ENCODE measurements around the gene RHBG. TPM values are rescaled to one million over a fixed set of nuclear protein-coding genes. Genes with fewer than 3 reads are reported as not detected.

RHBG gene
- total and polyA plus RNA-seq, 12 donors: 0.16 to 3.0 (median 0.99) TPM; not detected in 2

DNA sequence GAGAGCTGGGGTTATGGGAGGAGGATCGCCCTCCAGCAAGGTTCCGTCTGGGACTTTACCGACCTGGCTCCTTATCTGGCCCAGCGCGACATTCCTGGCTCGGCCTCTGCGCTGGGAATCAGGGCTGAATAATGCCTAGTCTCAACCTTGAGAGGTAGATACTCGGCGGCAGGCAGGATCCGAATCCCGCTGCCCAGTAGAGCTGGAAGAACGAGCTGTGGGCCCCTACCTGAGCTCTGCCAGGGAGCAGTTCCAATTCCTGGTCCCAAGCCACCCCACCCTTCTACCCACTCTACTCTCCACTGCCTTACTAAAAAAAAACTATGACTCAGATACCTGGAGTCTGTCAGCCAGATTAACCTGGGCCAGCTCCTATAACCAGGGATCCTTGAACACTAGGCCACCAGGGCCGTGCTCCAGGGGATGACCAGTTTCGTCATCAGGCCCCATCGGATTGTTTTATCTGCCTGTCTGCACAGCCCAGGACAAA, 53.6 kb downstream of the RHBG start:
- intact Hi-C loops (cut with DNase I): no loop called here
- no peak for TF ChIP-seq POLR2A (IDR thresholded peaks at IDR 0.05)
- TF ChIP-seq, protein P1, sequence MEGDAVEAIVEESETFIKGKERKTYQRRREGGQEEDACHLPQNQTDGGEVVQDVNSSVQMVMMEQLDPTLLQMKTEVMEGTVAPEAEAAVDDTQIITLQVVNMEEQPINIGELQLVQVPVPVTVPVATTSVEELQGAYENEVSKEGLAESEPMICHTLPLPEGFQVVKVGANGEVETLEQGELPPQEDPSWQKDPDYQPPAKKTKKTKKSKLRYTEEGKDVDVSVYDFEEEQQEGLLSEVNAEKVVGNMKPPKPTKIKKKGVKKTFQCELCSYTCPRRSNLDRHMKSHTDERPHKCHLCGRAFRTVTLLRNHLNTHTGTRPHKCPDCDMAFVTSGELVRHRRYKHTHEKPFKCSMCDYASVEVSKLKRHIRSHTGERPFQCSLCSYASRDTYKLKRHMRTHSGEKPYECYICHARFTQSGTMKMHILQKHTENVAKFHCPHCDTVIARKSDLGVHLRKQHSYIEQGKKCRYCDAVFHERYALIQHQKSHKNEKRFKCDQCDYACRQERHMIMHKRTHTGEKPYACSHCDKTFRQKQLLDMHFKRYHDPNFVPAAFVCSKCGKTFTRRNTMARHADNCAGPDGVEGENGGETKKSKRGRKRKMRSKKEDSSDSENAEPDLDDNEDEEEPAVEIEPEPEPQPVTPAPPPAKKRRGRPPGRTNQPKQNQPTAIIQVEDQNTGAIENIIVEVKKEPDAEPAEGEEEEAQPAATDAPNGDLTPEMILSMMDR (IDR thresholded peaks at IDR 0.05): no peak
- no peak overlapping the region for H3K4me3 ChIP-seq
- no peaks in the 10 kb centered on the region for H3K36me3 ChIP-seq (replicated peaks in 1 of 2)
- no peaks in the 10 kb centered on the region for H3K9me3 ChIP-seq (replicated peaks in 1 of 3)
- peak in 3 of 7 donors; percentile 21 to 24 (median 23) for DNase-seq
- H3K27ac ChIP-seq: no peak overlapping the region
- H3K4me1 ChIP-seq (replicated peaks in 1 of 2): peaks cover 18 to 23% of the 10 kb centered on the region in 2 donors
- peaks cover 70% of the 10 kb centered on the region for H3K27me3 ChIP-seq
- WGBS, 4 donors: 14 to 40% (median 24%) methylated on average over 8 to 15 of the region's 15 CpGs

DNA sequence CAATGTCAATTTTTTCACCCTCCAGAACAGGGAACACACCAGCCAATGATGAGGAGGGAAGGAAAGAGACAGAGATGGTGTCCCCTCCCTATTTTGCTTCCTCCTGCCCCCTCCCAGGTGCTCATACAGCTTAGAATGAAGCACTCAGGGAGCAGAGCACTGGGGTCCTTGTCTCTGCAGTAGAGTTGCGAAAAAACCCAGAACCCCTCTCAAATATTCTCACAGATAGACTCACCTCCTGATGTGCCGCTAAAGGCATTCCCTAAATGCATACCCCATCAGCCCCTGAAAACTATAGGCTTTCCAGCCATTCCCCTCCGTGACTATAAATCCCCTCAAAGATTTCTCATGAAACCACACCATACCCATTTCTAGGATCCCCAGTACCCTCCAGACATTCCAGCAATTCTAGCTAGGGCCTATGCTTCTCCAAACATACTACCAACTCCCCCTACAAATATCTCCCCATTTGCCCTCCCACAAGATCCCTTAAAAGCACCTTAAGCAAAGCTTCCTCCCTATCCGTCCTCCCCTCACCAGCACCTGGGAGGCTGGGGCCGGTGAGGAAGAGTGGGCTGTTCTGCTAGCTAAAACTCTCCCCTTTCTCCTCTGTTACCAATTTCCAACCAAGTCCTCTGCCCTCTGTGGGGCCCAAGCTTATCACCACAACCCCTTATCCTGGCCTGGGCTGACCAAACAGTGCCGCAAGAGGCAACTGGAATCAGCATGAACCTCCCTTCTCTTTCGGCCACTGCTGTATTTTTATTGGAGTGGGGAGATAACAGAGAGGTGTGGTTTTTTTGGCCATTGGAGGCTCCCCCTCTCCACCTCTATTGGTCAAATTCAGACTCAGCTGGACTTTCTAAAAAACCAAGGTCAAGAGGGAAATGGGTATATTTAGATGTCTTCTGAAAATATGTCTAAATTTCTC, 54.7 kb downstream of the RHBG start:
- 51 to 66% (median 64%) methylated on average over 7 of the region's 7 CpGs for WGBS, 4 donors
- DNase-seq: no peak
- H3K9me3 ChIP-seq (replicated peaks in 1 of 3): no peaks in the 10 kb centered on the region
- intact Hi-C loops (cut with DNase I): no loop called here
- H3K4me1 ChIP-seq (replicated peaks in 1 of 2): peaks cover 18 to 23% of the 10 kb centered on the region in 2 donors
- no peak for TF ChIP-seq POLR2A (IDR thresholded peaks at IDR 0.05)
- TF ChIP-seq, protein P1 (IDR thresholded peaks at IDR 0.05): no peak
- H3K4me3 ChIP-seq: no peak overlapping the region
- H3K36me3 ChIP-seq (replicated peaks in 1 of 2): no peaks in the 10 kb centered on the region
- H3K27ac ChIP-seq: no peak overlapping the region
- peaks cover 62% of the 10 kb centered on the region for H3K27me3 ChIP-seq

DNA sequence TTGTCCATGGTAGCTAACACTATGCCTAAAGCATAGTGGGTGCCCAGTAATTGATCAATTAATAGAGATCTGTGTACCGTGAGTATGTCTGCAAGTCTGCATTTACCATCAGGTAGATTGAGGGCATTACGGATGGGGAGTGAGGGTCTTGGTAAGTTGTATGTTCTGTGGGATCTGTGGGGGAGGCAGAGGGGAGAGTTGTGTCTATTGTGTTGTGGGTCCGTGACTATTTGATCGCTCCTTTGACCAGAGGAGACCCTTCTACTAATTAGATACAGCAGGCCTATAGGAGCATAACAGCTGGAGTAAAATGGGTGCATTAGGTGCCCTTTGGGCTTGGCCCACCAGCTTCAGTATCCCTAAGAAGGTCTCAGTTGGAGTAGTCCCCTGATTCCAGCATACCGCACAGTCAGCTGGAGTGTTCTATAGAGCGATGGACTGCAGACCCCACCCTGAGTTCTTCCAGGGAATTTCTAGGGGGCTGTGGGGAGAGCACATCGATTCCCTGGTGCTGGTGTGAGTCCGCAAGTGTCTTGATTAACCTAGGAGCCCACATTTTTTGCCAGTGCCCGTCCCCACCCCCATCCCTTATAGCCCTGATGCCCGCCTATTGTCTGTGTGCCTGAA, 55.9 kb downstream of the RHBG start:
- 71 to 80% (median 77%) methylated on average over 6 to 10 of the region's 10 CpGs for WGBS, 4 donors
- Histone ChIP-seq H3K4me3 (no peak overlapping the region), H3K27me3 (peaks cover 61% of the 10 kb centered on the region), H3K4me1 (replicated peaks in 1 of 2) (peaks cover 18 to 22% of the 10 kb centered on the region in 2 donors), H3K27ac (no peak overlapping the region), H3K36me3 (replicated peaks in 1 of 2) (no peaks in the 10 kb centered on the region), H3K9me3 (replicated peaks in 1 of 3) (no peaks in the 10 kb centered on the region)
- TF ChIP-seq POLR2A (IDR thresholded peaks at IDR 0.05): no peak
- TF ChIP-seq, protein P1 (IDR thresholded peaks at IDR 0.05): no peak
- DNase-seq: no peak
- intact Hi-C loops (cut with DNase I): no loop called here

DNA sequence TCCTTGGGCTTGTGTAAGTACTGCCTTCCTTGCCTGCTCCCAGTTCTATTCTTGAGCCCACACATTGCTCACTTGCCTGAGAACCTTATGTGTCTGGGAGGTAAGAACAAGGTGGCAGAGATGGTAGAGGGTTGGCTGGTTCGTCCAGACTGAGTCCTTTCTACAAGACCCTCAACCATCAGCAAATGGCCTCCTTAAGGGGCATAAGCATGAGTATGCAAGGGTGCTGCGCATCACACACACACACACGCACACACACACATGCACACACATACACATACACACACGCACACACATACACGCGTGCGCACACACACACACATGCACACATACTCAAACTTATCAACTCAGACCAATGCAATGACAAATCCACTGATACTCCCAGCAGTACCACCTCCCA, 56.9 kb downstream of the RHBG start:
- H3K4me1 ChIP-seq (replicated peaks in 1 of 2): peaks cover 9 to 12% of the 10 kb centered on the region in 2 donors
- peaks cover 51% of the 10 kb centered on the region for H3K27me3 ChIP-seq
- TF ChIP-seq POLR2A (IDR thresholded peaks at IDR 0.05): no peak
- TF ChIP-seq, protein P1 (IDR thresholded peaks at IDR 0.05): no peak
- no peaks in the 10 kb centered on the region for H3K36me3 ChIP-seq (replicated peaks in 1 of 2)
- 88 to 94% (median 91%) methylated on average over 6 to 7 of the region's 7 CpGs for WGBS, 4 donors
- H3K27ac ChIP-seq: no peak overlapping the region
- no peaks in the 10 kb centered on the region for H3K9me3 ChIP-seq (replicated peaks in 1 of 3)
- no peak for DNase-seq
- no peak overlapping the region for H3K4me3 ChIP-seq
- intact Hi-C loops (cut with DNase I): no loop called here
